K562 (cell line): ENCODE measurements around the gene SGIP1. TPM values are rescaled to one million over a fixed set of nuclear protein-coding genes. Genes with fewer than 3 reads are reported as not detected.

Source experiments
- ATAC-seq: fragments of 200-7000 bp; cut with Tn5 transposase; 3 replicates; pipeline ENCODE4 v1.9.1; 2020; ENCODE audit warnings: moderate library complexity
- BruUV-seq: library from RNA; stranded (reverse); fragments of 400-500 nt; replicated peaks from 2 replicates; lab custom pipeline; 2021; lab: Mats Ljungman, UMichigan
- CTCF ChIA-PET: fragments of 300-600 bp; formaldehyde crosslinking; extraction: SDS; loops from one replicate; lab custom pipeline; 2021; ENCODE audit warnings: low intra/inter-chr PET ratio; lab: Yijun Ruan, JAX
- POLR2A ChIA-PET: fragments of 300-600, 350-650 bp; sonication (Branson Sonifier 250); formaldehyde crosslinking; extraction: SDS; loops from one replicate; lab custom pipeline; 2021; ENCODE audit warnings: antibody characterized with exemption, inconsistent platforms; lab: Yijun Ruan, JAX
- DNase-seq, 4 experiments: peaks; one replicate each; pipeline versions ENCODE4 v3.0.0 to v3.0.0-alpha.2; 2011 to 2018; ENCODE audit warnings: low spot score in 3 of 4, mixed read lengths in 3 of 4; ENCODE audit errors: extremely low read depth in 1 of 4
- FAIRE-seq: peaks from 2 replicates; lab custom pipeline; 2011; peaks lifted over from hg19 to GRCh38; lab: Jason Lieb, UNC
- H2AFZ ChIP-seq: 2 replicates; pipeline ENCODE4 v1.6.0; 2011; ENCODE audit warnings: low read depth, low read length, control low read depth, inconsistent platforms
- H3K27ac ChIP-seq: fragments of 200-600 bp; 3 replicates; pipeline ENCODE4 v1.8.0; 2011; ENCODE audit warnings: low read depth, mild to moderate bottlenecking, control low read depth, inconsistent platforms, low read length, moderate library complexity, mixed read lengths; ENCODE audit errors: extremely low read depth
- H3K27me3 ChIP-seq, 2 experiments: fragments of 300-600 bp in 1 of 2; 2 replicates in 1 of 2; 3 replicates in 1 of 2; pipeline versions ENCODE4 v1.6.0 to v1.8.0; 2011; ENCODE audit warnings: inconsistent platforms in 2 of 2, low read length in 2 of 2, mild to moderate bottlenecking in 1 of 2, mixed read lengths in 1 of 2, moderate library complexity in 1 of 2; ENCODE audit not compliant: control insufficient read depth in 2 of 2, insufficient read depth in 2 of 2
- H3K36me3 ChIP-seq: fragments of 300-600 bp; 3 replicates; pipeline ENCODE4 v1.8.0; 2011; ENCODE audit warnings: mild to moderate bottlenecking, low read length, inconsistent platforms; ENCODE audit not compliant: control insufficient read depth, insufficient read depth
- H3K4me1 ChIP-seq, 2 experiments: fragments of 200-600 bp in 1 of 2; replicated peaks in 1 of 2; 2 replicates in 1 of 2; 3 replicates in 1 of 2; pipeline versions ENCODE4 v1.5.1 to v1.8.0; 2011; ENCODE audit warnings: inconsistent platforms in 2 of 2, low read length in 2 of 2, mild to moderate bottlenecking in 1 of 2, mixed read lengths in 1 of 2, moderate library complexity in 1 of 2; ENCODE audit not compliant: control insufficient read depth in 2 of 2, insufficient read depth in 2 of 2
- H3K4me2 ChIP-seq: 2 replicates; pipeline ENCODE4 v1.6.1; 2011; ENCODE audit warnings: low read length, control low read depth, inconsistent platforms, mixed read lengths; ENCODE audit not compliant: insufficient read depth
- H3K4me3 ChIP-seq: fragments of 200-600 bp; sonication (generic), shearing (Covaris generic); 2 replicates; pipeline ENCODE4 v1.5.1; 2016; ENCODE audit warnings: control low read depth, inconsistent platforms
- H3K79me2 ChIP-seq: fragments of 200-600 bp; 3 replicates; pipeline ENCODE4 v1.8.0; 2011; ENCODE audit warnings: low read length, inconsistent platforms; ENCODE audit not compliant: control insufficient read depth, insufficient read depth
- H3K9ac ChIP-seq, 2 experiments: 2 replicates each; pipeline versions ENCODE4 v1.6.0 to v1.6.1; 2011; ENCODE audit warnings: low read depth in 2 of 2, low read length in 2 of 2, control low read depth in 1 of 2, inconsistent platforms in 1 of 2, mild to moderate bottlenecking in 1 of 2, mixed read lengths in 1 of 2; ENCODE audit not compliant: insufficient read depth in 1 of 2
- H3K9me1 ChIP-seq: one replicate; pipeline ENCODE4 v1.6.0; 2011; ENCODE audit warnings: inconsistent platforms, mild to moderate bottlenecking, low read length, moderate library complexity; ENCODE audit not compliant: control insufficient read depth, insufficient read depth
- H3K9me3 ChIP-seq: replicated peaks from 2 replicates; pipeline ENCODE4 v1.5.1; 2011; ENCODE audit warnings: low read depth, low read length, inconsistent platforms; ENCODE audit not compliant: control insufficient read depth, insufficient read depth
- H4K20me1 ChIP-seq: replicated peaks from 2 replicates; pipeline ENCODE4 v1.6.1; 2011; ENCODE audit warnings: low read length, inconsistent platforms, mixed read lengths; ENCODE audit not compliant: control insufficient read depth, insufficient read depth
- ETV1 ChIP-seq: fragments of 450-650 bp; conservative IDR thresholded peaks from 2 replicates; pipeline ENCODE4 v1.6.1; 2016; ENCODE audit warnings: missing genetic modification characterization, control low read depth, low read depth, missing compliant biosample characterization
- FOXJ2 ChIP-seq: fragments of 200-800 bp; sonication (Bioruptor generic); IDR thresholded peaks from 2 replicates; pipeline ENCODE4 v1.6.1; 2016; ENCODE audit warnings: missing genetic modification characterization, missing compliant biosample characterization
- FOXP1 ChIP-seq: sonication (generic); formaldehyde crosslinking; IDR thresholded peaks from 2 replicates; pipeline ENCODE4 v1.8.0; 2022; ENCODE audit warnings: mild to moderate bottlenecking, missing genetic modification reagents
- GABPA ChIP-seq: fragments of 200-800 bp; sonication (Bioruptor generic); conservative IDR thresholded peaks from 2 replicates; pipeline ENCODE4 v1.6.1; 2016; ENCODE audit warnings: low read depth, missing genetic modification characterization, missing compliant biosample characterization
- MAFK ChIP-seq: IDR thresholded peaks from 2 replicates; pipeline ENCODE4 v1.6.1; 2011; ENCODE audit warnings: low read length, improper control_type of control experiment
- SUPT5H ChIP-seq: fragments of 450-650 bp; IDR thresholded peaks from 2 replicates; pipeline ENCODE4 v1.6.1; 2016
- ZFP30 ChIP-seq: fragments of 250-450 bp; sonication (Bioruptor Pico); IDR thresholded peaks from 2 replicates; pipeline ENCODE4 v1.8.0; 2022; ENCODE audit warnings: moderate library complexity, mild to moderate bottlenecking, inconsistent platforms, borderline replicate concordance
- ZNF175 ChIP-seq: fragments of 200-800 bp; sonication (Bioruptor generic); IDR thresholded peaks from 2 replicates; pipeline ENCODE4 v1.6.1; 2016; ENCODE audit warnings: low read depth, mild to moderate bottlenecking, missing genetic modification characterization, missing compliant biosample characterization
- ZNF507 ChIP-seq: conservative IDR thresholded peaks from 2 replicates; pipeline ENCODE4 v1.6.1; 2017; ENCODE audit warnings: missing genetic modification characterization, missing compliant biosample characterization
- ZNF639 ChIP-seq, 2 experiments: fragments of 200-800 bp in 1 of 2; sonication (Bioruptor generic) in 1 of 2; sonication (generic) in 1 of 2; formaldehyde crosslinking in 1 of 2; IDR thresholded peaks in 1 of 2; conservative IDR thresholded peaks in 1 of 2; 2 replicates each; pipeline versions ENCODE4 v1.5.0 to v1.6.1; 2016 to 2020; ENCODE audit warnings: missing compliant biosample characterization in 1 of 2, missing genetic modification characterization in 1 of 2, missing genetic modification reagents in 1 of 2
- ZNF780A ChIP-seq: fragments of 250-450 bp; sonication (Bioruptor Pico); IDR thresholded peaks from 2 replicates; pipeline ENCODE4 v1.5.0; 2021; ENCODE audit warnings: mild to moderate bottlenecking
- WGBS: fragments of 100-300 bp; shearing (Covaris generic); methylation state at CpG from one replicate; pipeline ENCODE4 v1.1.6; 2016; ENCODE audit warnings: low coverage, mixed read lengths; ENCODE audit not compliant: insufficient coverage; ENCODE audit errors: missing lambda C conversion rate; 5-methylcytosine and 5-hydroxymethylcytosine counted together
- in situ Hi-C: fragments of 300-500 bp; cut with MboI; formaldehyde crosslinking; loops from 4 replicates; pipeline ENCODE4 v1.15.0; 2018; ENCODE audit warnings: inconsistent platforms, mixed read lengths
- intact Hi-C: fragments of 100-400 bp; cut with micrococcal nuclease; formaldehyde crosslinking; loops from 2 replicates; pipeline ENCODE4 v1.14.2; 2022
- polyA plus RNA-seq, 8 experiments: library from polyadenylated mRNA; depleted of rRNA in 4 of 8; stranded (reverse) in 5 of 8; unstranded in 3 of 8; fragments of >200 nt; fragmentation: Nextera tagmentation in 2 of 8; fragmentation: Illumina TruSeq in 1 of 8; extraction: Ambion mirVana in 2 of 8; extraction: Trizol in 1 of 8; gene quantifications; 2 replicates each; pipeline versions ENCODE4 v1.2.1 to v1.2.3, GENCODE V29; 2011 to 2014; ENCODE audit warnings: inconsistent platforms in 1 of 8, missing spikeins in 1 of 8
- total RNA-seq, 7 experiments: library from RNA; depleted of rRNA in 6 of 7; stranded (reverse); fragments of >200 nt in 6 of 7; fragmentation: Illumina TruSeq in 2 of 7; extraction: Trizol in 2 of 7; gene quantifications; 2 replicates each; pipeline versions ENCODE4 v1.2.1 to v1.2.3, GENCODE V29; 2011 to 2021; ENCODE audit warnings: low replicate concordance in 1 of 7
- TF ChIP-seq, protein P1 (sequence below): fragments of 250-450 bp; sonication (Bioruptor Pico); IDR thresholded peaks from 2 replicates; pipeline ENCODE4 v1.4.0; 2020; ENCODE audit warnings: mild to moderate bottlenecking, moderate library complexity, borderline replicate concordance
- TF ChIP-seq, protein P2 (sequence below): fragments of 450-650 bp; IDR thresholded peaks from 2 replicates; pipeline ENCODE4 v1.6.1; 2018; ENCODE audit warnings: mild to moderate bottlenecking, low read depth; ENCODE audit not compliant: partially characterized antibody

Gene SGIP1
- total and polyA plus RNA-seq, 9 of the 15 experiments (the other 6 are each of a cell fraction or from before 2014, with no cell fraction given): 0.07 to 0.35 TPM; not detected in 7

- Histone ChIP-seq H3K4me1 (no peaks in the 10 kb centered on the region), H3K4me3 (no peak overlapping the region), H3K9me3 (no peaks in the 10 kb centered on the region), H3K79me2 (no peaks in the 10 kb centered on the region), H3K36me3 (no peaks in the 10 kb centered on the region), H3K27me3 (no peaks in the 10 kb centered on the region), H3K27ac (no peak overlapping the region), H3K9me1 (no peaks in the 10 kb centered on the region), H3K9ac (no peak overlapping the region), H2AFZ (no peak overlapping the region), H4K20me1 (no peaks in the 10 kb centered on the region), H3K4me2 (no peak overlapping the region)
- 0% methylated on average over 2 of the region's 2 CpGs for WGBS
- BruUV-seq: no TSS peak
- CTCF ChIA-PET: no interaction called here
- POLR2A ChIA-PET: no interaction called here
- DNase-seq (no peak), FAIRE-seq (no peak), ATAC-seq (no peak)
- intact Hi-C loops: no loop called here
- in situ Hi-C loops: no loop called here
- TF ChIP-seq ZNF175 (CRISPR knock-in tag) (no peak), FOXJ2 (tag) (no peak), ZFP30 (no peak), FOXP1 (CRISPR knock-in tag) (no peak), ZNF639 (CRISPR knock-in tag; conservative IDR thresholded peaks at IDR 0.05 in 1 of 2, IDR thresholded peaks at IDR 0.05 in 1 of 2) (no peak), GABPA (tag) (no peak), ETV1 (tag) (no peak), SUPT5H (no peak), ZNF507 (tag) (no peak), MAFK (no peak), ZNF780A (CRISPR knock-in tag) (no peak)
- TF ChIP-seq, protein P1, sequence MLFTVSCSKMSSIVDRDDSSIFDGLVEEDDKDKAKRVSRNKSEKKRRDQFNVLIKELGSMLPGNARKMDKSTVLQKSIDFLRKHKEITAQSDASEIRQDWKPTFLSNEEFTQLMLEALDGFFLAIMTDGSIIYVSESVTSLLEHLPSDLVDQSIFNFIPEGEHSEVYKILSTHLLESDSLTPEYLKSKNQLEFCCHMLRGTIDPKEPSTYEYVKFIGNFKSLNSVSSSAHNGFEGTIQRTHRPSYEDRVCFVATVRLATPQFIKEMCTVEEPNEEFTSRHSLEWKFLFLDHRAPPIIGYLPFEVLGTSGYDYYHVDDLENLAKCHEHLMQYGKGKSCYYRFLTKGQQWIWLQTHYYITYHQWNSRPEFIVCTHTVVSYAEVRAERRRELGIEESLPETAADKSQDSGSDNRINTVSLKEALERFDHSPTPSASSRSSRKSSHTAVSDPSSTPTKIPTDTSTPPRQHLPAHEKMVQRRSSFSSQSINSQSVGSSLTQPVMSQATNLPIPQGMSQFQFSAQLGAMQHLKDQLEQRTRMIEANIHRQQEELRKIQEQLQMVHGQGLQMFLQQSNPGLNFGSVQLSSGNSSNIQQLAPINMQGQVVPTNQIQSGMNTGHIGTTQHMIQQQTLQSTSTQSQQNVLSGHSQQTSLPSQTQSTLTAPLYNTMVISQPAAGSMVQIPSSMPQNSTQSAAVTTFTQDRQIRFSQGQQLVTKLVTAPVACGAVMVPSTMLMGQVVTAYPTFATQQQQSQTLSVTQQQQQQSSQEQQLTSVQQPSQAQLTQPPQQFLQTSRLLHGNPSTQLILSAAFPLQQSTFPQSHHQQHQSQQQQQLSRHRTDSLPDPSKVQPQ: no peak
- TF ChIP-seq, protein P2, sequence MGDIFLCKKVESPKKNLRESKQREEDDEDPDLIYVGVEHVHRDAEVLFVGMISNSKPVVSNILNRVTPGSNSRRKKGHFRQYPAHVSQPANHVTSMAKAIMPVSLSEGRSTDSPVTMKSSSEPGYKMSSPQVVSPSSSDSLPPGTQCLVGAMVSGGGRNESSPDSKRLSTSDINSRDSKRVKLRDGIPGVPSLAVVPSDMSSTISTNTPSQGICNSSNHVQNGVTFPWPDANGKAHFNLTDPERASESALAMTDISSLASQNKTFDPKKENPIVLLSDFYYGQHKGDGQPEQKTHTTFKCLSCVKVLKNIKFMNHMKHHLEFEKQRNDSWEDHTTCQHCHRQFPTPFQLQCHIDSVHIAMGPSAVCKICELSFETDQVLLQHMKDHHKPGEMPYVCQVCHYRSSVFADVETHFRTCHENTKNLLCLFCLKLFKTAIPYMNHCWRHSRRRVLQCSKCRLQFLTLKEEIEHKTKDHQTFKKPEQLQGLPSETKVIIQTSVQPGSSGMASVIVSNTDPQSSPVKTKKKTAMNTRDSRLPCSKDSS: no peak
Measured at GRCh38 chr1:66493731-66494130, 40.2 kb upstream of the SGIP1 start.
